K562 (cell line): ENCODE data around the gene C11orf91. TPM values are rescaled to one million over a fixed set of nuclear protein-coding genes. Genes with fewer than 3 reads are reported as not detected.
A peak's percentile ranks its signal among the peaks of the same experiment; 100 is the strongest.

Source experiments
- ATAC-seq: fragments of 200-7000 bp; cut with Tn5 transposase; 3 replicates; pipeline ENCODE4 v1.9.1; 2020; ENCODE audit warnings: moderate library complexity
- BruUV-seq: library from RNA; stranded (reverse); fragments of 400-500 nt; replicated peaks from 2 replicates; lab custom pipeline; 2021; lab: Mats Ljungman, UMichigan
- CTCF ChIA-PET: fragments of 300-600 bp; formaldehyde crosslinking; extraction: SDS; loops from one replicate; lab custom pipeline; 2021; ENCODE audit warnings: low intra/inter-chr PET ratio; lab: Yijun Ruan, JAX
- POLR2A ChIA-PET: fragments of 300-600, 350-650 bp; sonication (Branson Sonifier 250); formaldehyde crosslinking; extraction: SDS; loops from one replicate; lab custom pipeline; 2021; ENCODE audit warnings: antibody characterized with exemption, inconsistent platforms; lab: Yijun Ruan, JAX
- DNase-seq, 4 experiments: peaks; one replicate each; pipeline versions ENCODE4 v3.0.0 to v3.0.0-alpha.2; 2011 to 2018; ENCODE audit warnings: low spot score in 3 of 4, mixed read lengths in 3 of 4; ENCODE audit errors: extremely low read depth in 1 of 4
- FAIRE-seq: peaks from 2 replicates; lab custom pipeline; 2011; peaks lifted over from hg19 to GRCh38; lab: Jason Lieb, UNC
- H2AFZ ChIP-seq: 2 replicates; pipeline ENCODE4 v1.6.0; 2011; ENCODE audit warnings: low read depth, low read length, control low read depth, inconsistent platforms
- H3K27ac ChIP-seq: fragments of 200-600 bp; 3 replicates; pipeline ENCODE4 v1.8.0; 2011; ENCODE audit warnings: low read depth, mild to moderate bottlenecking, control low read depth, inconsistent platforms, low read length, moderate library complexity, mixed read lengths; ENCODE audit errors: extremely low read depth
- H3K27me3 ChIP-seq, 2 experiments: fragments of 300-600 bp in 1 of 2; 2 replicates in 1 of 2; 3 replicates in 1 of 2; pipeline versions ENCODE4 v1.6.0 to v1.8.0; 2011; ENCODE audit warnings: inconsistent platforms in 2 of 2, low read length in 2 of 2, mild to moderate bottlenecking in 1 of 2, mixed read lengths in 1 of 2, moderate library complexity in 1 of 2; ENCODE audit not compliant: control insufficient read depth in 2 of 2, insufficient read depth in 2 of 2
- H3K36me3 ChIP-seq: fragments of 300-600 bp; 3 replicates; pipeline ENCODE4 v1.8.0; 2011; ENCODE audit warnings: mild to moderate bottlenecking, low read length, inconsistent platforms; ENCODE audit not compliant: control insufficient read depth, insufficient read depth
- H3K4me1 ChIP-seq, 2 experiments: fragments of 200-600 bp in 1 of 2; replicated peaks in 1 of 2; 2 replicates in 1 of 2; 3 replicates in 1 of 2; pipeline versions ENCODE4 v1.5.1 to v1.8.0; 2011; ENCODE audit warnings: inconsistent platforms in 2 of 2, low read length in 2 of 2, mild to moderate bottlenecking in 1 of 2, mixed read lengths in 1 of 2, moderate library complexity in 1 of 2; ENCODE audit not compliant: control insufficient read depth in 2 of 2, insufficient read depth in 2 of 2
- H3K4me2 ChIP-seq: 2 replicates; pipeline ENCODE4 v1.6.1; 2011; ENCODE audit warnings: low read length, control low read depth, inconsistent platforms, mixed read lengths; ENCODE audit not compliant: insufficient read depth
- H3K4me3 ChIP-seq: fragments of 200-600 bp; sonication (generic), shearing (Covaris generic); 2 replicates; pipeline ENCODE4 v1.5.1; 2016; ENCODE audit warnings: control low read depth, inconsistent platforms
- H3K79me2 ChIP-seq: fragments of 200-600 bp; 3 replicates; pipeline ENCODE4 v1.8.0; 2011; ENCODE audit warnings: low read length, inconsistent platforms; ENCODE audit not compliant: control insufficient read depth, insufficient read depth
- H3K9ac ChIP-seq, 2 experiments: 2 replicates each; pipeline versions ENCODE4 v1.6.0 to v1.6.1; 2011; ENCODE audit warnings: low read depth in 2 of 2, low read length in 2 of 2, control low read depth in 1 of 2, inconsistent platforms in 1 of 2, mild to moderate bottlenecking in 1 of 2, mixed read lengths in 1 of 2; ENCODE audit not compliant: insufficient read depth in 1 of 2
- H3K9me1 ChIP-seq: one replicate; pipeline ENCODE4 v1.6.0; 2011; ENCODE audit warnings: inconsistent platforms, mild to moderate bottlenecking, low read length, moderate library complexity; ENCODE audit not compliant: control insufficient read depth, insufficient read depth
- H3K9me3 ChIP-seq: replicated peaks from 2 replicates; pipeline ENCODE4 v1.5.1; 2011; ENCODE audit warnings: low read depth, low read length, inconsistent platforms; ENCODE audit not compliant: control insufficient read depth, insufficient read depth
- H4K20me1 ChIP-seq: replicated peaks from 2 replicates; pipeline ENCODE4 v1.6.1; 2011; ENCODE audit warnings: low read length, inconsistent platforms, mixed read lengths; ENCODE audit not compliant: control insufficient read depth, insufficient read depth
- KDM4B ChIP-seq, 2 experiments: fragments of 450-650 bp in 1 of 2; sonication (generic) in 1 of 2; IDR thresholded peaks; 2 replicates each; pipeline ENCODE4 v1.6.1; 2016 to 2017; ENCODE audit warnings: borderline replicate concordance in 2 of 2, antibody characterized with exemption in 1 of 2, low read depth in 1 of 2, mild to moderate bottlenecking in 1 of 2
- WGBS: fragments of 100-300 bp; shearing (Covaris generic); methylation state at CpG from one replicate; pipeline ENCODE4 v1.1.6; 2016; ENCODE audit warnings: low coverage, mixed read lengths; ENCODE audit not compliant: insufficient coverage; ENCODE audit errors: missing lambda C conversion rate; 5-methylcytosine and 5-hydroxymethylcytosine counted together
- in situ Hi-C: fragments of 300-500 bp; cut with MboI; formaldehyde crosslinking; loops from 4 replicates; pipeline ENCODE4 v1.15.0; 2018; ENCODE audit warnings: inconsistent platforms, mixed read lengths
- intact Hi-C: fragments of 100-400 bp; cut with micrococcal nuclease; formaldehyde crosslinking; loops from 2 replicates; pipeline ENCODE4 v1.14.2; 2022
- polyA plus RNA-seq, 8 experiments: library from polyadenylated mRNA; depleted of rRNA in 4 of 8; stranded (reverse) in 5 of 8; unstranded in 3 of 8; fragments of >200 nt; fragmentation: Nextera tagmentation in 2 of 8; fragmentation: Illumina TruSeq in 1 of 8; extraction: Ambion mirVana in 2 of 8; extraction: Trizol in 1 of 8; gene quantifications; 2 replicates each; pipeline versions ENCODE4 v1.2.1 to v1.2.3, GENCODE V29; 2011 to 2014; ENCODE audit warnings: inconsistent platforms in 1 of 8, missing spikeins in 1 of 8
- total RNA-seq, 7 experiments: library from RNA; depleted of rRNA in 6 of 7; stranded (reverse); fragments of >200 nt in 6 of 7; fragmentation: Illumina TruSeq in 2 of 7; extraction: Trizol in 2 of 7; gene quantifications; 2 replicates each; pipeline versions ENCODE4 v1.2.1 to v1.2.3, GENCODE V29; 2011 to 2021; ENCODE audit warnings: low replicate concordance in 1 of 7
- TF ChIP-seq, protein P1 (sequence below): fragments of 450-650 bp; conservative IDR thresholded peaks from 2 replicates; pipeline ENCODE4 v1.6.1; 2016; ENCODE audit warnings: missing genetic modification characterization, low read depth, mild to moderate bottlenecking, missing compliant biosample characterization, moderate library complexity

Gene C11orf91
- total and polyA plus RNA-seq, 9 of the 15 experiments (the other 6 are each of a cell fraction or from before 2014, with no cell fraction given): not detected

DNA sequence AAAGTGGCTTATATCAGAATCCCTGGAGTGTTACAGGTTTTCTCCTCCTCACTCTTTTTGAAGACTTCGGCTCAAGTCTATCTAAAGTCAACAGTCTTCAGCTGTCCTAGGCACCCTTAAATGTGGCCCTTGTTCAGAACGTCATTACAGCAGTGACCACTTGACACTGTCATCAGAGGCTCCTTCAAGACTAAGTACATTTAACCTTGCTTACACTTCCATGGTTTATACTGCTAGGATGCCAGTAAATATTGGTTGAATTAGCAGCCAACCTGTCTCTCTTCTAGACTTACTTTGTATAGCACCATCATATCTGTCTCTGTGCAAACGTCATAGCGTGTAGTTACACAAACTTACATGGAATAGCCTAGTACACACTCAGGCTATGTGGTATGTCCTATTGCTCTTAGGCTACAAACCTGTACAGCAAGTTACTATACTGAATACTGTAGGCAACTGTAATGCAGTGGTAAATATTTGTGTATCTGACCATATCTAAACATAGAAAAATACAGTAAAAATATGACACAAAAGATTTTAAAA lies 13.3 kb upstream of the C11orf91 start:
- peaks cover 87% of the 10 kb centered on the region for H3K36me3 ChIP-seq
- peak; percentile 48 for ATAC-seq
- H3K27ac ChIP-seq: peak overlapping the region; percentile 15; the same call in 1 of the 3 replicates
- intact Hi-C loops (no loop called here), in situ Hi-C loops (no loop called here)
- H3K4me3 ChIP-seq: no peak overlapping the region
- no peaks in the 10 kb centered on the region for H4K20me1 ChIP-seq
- H3K4me1 ChIP-seq: peaks cover 0 to 4% of the 10 kb centered on the region in 2 experiments; a peak in 3 of 5 replicates
- no peaks in the 10 kb centered on the region for H3K9me3 ChIP-seq
- H3K4me2 ChIP-seq: no peak overlapping the region
- H2AFZ ChIP-seq: no peak overlapping the region
- TF ChIP-seq, protein P1, sequence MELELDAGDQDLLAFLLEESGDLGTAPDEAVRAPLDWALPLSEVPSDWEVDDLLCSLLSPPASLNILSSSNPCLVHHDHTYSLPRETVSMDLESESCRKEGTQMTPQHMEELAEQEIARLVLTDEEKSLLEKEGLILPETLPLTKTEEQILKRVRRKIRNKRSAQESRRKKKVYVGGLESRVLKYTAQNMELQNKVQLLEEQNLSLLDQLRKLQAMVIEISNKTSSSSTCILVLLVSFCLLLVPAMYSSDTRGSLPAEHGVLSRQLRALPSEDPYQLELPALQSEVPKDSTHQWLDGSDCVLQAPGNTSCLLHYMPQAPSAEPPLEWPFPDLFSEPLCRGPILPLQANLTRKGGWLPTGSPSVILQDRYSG: no peak
- no peak for TF ChIP-seq KDM4B (IDR thresholded peaks at IDR 0.05; ENCODE audit: borderline replicate concordance in 2 of 2, low read depth in 1 of 2)
- no peaks in the 10 kb centered on the region for H3K27me3 ChIP-seq
- FAIRE-seq: no peak
- WGBS: 65% methylated on average over 4 of the region's 4 CpGs
- H3K79me2 ChIP-seq: peaks cover 14% of the 10 kb centered on the region; the same call in 1 of the 3 replicates
- no peak overlapping the region for H3K9ac ChIP-seq
- CTCF ChIA-PET: no interaction called here
- DNase-seq: no peak
- BruUV-seq: no TSS peak
- POLR2A ChIA-PET: interaction anchor here (0.9 to 3.3 kb wide), 4 partner anchors 12 to 29 kb away, joined by 3 to 18 read pairs (median 3); partner anchors contain the start of gene CD59
- H3K9me1 ChIP-seq: peaks cover 4% of the 10 kb centered on the region
